Mucosa of descending colon (tissue), 3 donors: Measurements from ENCODE around the gene NR6A1. TPM values are rescaled to one million over a fixed set of nuclear protein-coding genes. Genes with fewer than 3 reads are reported as not detected.

Source experiments
- ATAC-seq: fragments of 200-7000 bp; cut with Tn5 transposase; one replicate; pipeline ENCODE4 v1.9.1; 2020; ENCODE audit warnings: mild to moderate bottlenecking, moderate library complexity
- DNase-seq, 3 donors: peaks; one replicate each; pipeline ENCODE4 v3.0.0-alpha.2; 2020
- H3K36me3 ChIP-seq: fragments of 200-600 bp; one replicate; pipeline ENCODE4 v1.8.0; 2021; ENCODE audit warnings: low read depth, mild to moderate bottlenecking
- H3K4me1 ChIP-seq: fragments of 200-600 bp; one replicate; pipeline ENCODE4 v1.8.0; 2021; ENCODE audit warnings: low read depth, mild to moderate bottlenecking
- H3K4me3 ChIP-seq: fragments of 200-600 bp; one replicate; pipeline ENCODE4 v1.8.0; 2021; ENCODE audit warnings: mild to moderate bottlenecking
- H3K9me3 ChIP-seq: fragments of 200-600 bp; one replicate; pipeline ENCODE4 v1.8.0; 2021; ENCODE audit warnings: mild to moderate bottlenecking
- intact Hi-C, 2 donors: fragments of 100-400 bp; cut with DNase I in 1 of 2; cut with micrococcal nuclease in 1 of 2; formaldehyde crosslinking; loops; one replicate each; pipeline versions ENCODE4 v1.11.0 to v1.11.1; 2022; cut with DNase I, micrococcal nuclease
- total RNA-seq, 3 donors: library from RNA; stranded (reverse); fragmentation: NEBNext Ultra II Directional in 2 of 3; extraction: Animal tissue kit (Norgen Biotek cat#: 25700) in 2 of 3; gene quantifications; one replicate each; pipeline versions ENCODE4 v1.2.1 to v1.2.4, GENCODE V29; 2021 to 2023
- TF ChIP-seq, protein P1 (sequence below): fragments of 200-600 bp; IDR thresholded peaks from one replicate; pipeline ENCODE4 v1.8.0; 2022; ENCODE audit warnings: antibody characterized with exemption, mild to moderate bottlenecking
- donor health status: DM: no; HTN: no; CAD: no; lungs with moderate emphysema.
- donor health status: DM: no; HTN: no; CAD: no.
- donor health status: DM: no; HTN: yes; CAD: no.

The NR6A1 gene
- total RNA-seq, 3 donors from 2014 or later = 5.6 to 8.4 (median 7.0) TPM

DNA sequence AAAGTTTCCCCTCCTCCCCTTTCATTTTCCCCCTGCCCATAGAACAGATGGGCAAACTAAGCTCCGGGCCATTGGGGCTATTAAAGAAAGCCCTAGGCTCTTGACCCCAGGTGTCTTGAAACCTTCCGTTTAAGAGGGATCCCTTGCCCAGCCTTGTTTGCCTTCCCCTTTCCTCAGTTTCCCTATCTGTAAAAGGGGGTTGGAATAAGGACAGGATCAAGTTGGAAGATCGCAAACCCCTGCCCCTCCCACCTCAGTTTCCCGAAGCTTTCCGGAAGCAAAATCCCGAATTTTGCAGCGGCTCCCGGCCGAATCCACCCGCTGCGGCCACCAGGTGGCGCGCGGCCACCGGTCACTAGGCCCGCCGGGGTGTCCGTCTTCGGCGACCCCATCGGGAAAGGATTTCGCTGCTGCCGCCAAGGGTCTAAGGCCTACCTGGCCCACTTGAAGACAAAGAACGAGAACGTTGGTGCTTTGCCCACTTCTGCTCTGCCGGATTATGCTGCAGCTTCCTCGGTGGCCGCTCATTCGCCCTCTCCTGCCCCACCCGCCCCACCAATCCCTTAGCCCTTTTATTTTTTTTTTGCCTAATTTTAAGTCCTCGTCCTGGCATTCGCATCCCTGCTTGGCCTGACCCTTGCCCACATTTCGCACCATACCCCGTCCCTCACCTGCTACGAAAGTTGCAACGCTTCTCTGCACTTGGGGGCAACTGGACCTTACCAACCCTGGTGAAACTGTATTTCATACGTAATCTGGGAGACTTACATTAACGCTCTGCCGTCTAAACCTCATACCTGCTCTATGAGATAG is 962 bp upstream of the NR6A1 start:
- TF ChIP-seq, protein P1, sequence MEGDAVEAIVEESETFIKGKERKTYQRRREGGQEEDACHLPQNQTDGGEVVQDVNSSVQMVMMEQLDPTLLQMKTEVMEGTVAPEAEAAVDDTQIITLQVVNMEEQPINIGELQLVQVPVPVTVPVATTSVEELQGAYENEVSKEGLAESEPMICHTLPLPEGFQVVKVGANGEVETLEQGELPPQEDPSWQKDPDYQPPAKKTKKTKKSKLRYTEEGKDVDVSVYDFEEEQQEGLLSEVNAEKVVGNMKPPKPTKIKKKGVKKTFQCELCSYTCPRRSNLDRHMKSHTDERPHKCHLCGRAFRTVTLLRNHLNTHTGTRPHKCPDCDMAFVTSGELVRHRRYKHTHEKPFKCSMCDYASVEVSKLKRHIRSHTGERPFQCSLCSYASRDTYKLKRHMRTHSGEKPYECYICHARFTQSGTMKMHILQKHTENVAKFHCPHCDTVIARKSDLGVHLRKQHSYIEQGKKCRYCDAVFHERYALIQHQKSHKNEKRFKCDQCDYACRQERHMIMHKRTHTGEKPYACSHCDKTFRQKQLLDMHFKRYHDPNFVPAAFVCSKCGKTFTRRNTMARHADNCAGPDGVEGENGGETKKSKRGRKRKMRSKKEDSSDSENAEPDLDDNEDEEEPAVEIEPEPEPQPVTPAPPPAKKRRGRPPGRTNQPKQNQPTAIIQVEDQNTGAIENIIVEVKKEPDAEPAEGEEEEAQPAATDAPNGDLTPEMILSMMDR = peak; percentile 80
- DNase-seq (peak; percentile 73 to 85 (median 80)), ATAC-seq (peak; percentile 31)
- Histone ChIP-seq H3K4me3 (no peak overlapping the region), H3K9me3 (no peaks in the 10 kb centered on the region), H3K36me3 (no peaks in the 10 kb centered on the region), H3K4me1 (peaks cover 28% of the 10 kb centered on the region)
- intact Hi-C loops = loop anchor here (2.0 to 5.0 kb wide), 3 partner anchors 81 to 600 kb away; partner anchors contain the start of genes SCAI (in 1 of the 2) and WDR38 (in 1 of the 2)

GRCh38 chr9:124770359-124771020 is 621 bp downstream of the NR6A1 start:
- peak overlapping the region; percentile 79 for H3K4me3 ChIP-seq
- peaks cover 19% of the 10 kb centered on the region for H3K4me1 ChIP-seq
- no peaks in the 10 kb centered on the region for H3K9me3 ChIP-seq
- DNase-seq (peak; percentile 66 to 74 (median 73)), ATAC-seq (peak; percentile 3)
- no peaks in the 10 kb centered on the region for H3K36me3 ChIP-seq
- TF ChIP-seq, protein P1 = no peak
- intact Hi-C loops = loop anchor here in 1 of 2 donors (5.0 kb wide), 2 partner anchors 372 to 602 kb away; partner anchors contain the start of gene SCAI

- no peaks in the 10 kb centered on the region for H3K36me3 ChIP-seq
- intact Hi-C loops = loop anchor here in 1 of 2 donors (5.0 kb wide), 2 partner anchors 373 to 603 kb away; partner anchors contain the start of gene SCAI
- TF ChIP-seq, protein P1 = no peak
Measured at GRCh38 chr9:124769549-124770358, 1.4 kb downstream of the NR6A1 start.

GRCh38 chr9:124768750-124769548 is 2.2 kb downstream of the NR6A1 start:
- no peak for ATAC-seq
- DNase-seq = no peak

More at GRCh38 chr9:124769549-124770358, 1.4 kb downstream of the NR6A1 start:
- ATAC-seq (peak; percentile 50), DNase-seq (peak; percentile 77 to 79 (median 78))
- Histone ChIP-seq H3K4me3 (peak overlapping the region; percentile 79), H3K9me3 (no peaks in the 10 kb centered on the region), H3K4me1 (peaks cover 19% of the 10 kb centered on the region)

More at GRCh38 chr9:124768750-124769548, 2.2 kb downstream of the NR6A1 start:
- no peaks in the 10 kb centered on the region for H3K36me3 ChIP-seq
- H3K4me1 ChIP-seq = peaks cover 19% of the 10 kb centered on the region
- H3K4me3 ChIP-seq = no peak overlapping the region
- no peaks in the 10 kb centered on the region for H3K9me3 ChIP-seq
- TF ChIP-seq, protein P1 = no peak
- intact Hi-C loops = no loop called here
